ENCODE measurements around the gene STARD3NL. TPM values are rescaled to one million over a fixed set of nuclear protein-coding genes. Genes with fewer than 3 reads are reported as not detected.

Gene STARD3NL
- total RNA-seq, 1 donor from 2014 or later: 8.4 TPM

DNA sequence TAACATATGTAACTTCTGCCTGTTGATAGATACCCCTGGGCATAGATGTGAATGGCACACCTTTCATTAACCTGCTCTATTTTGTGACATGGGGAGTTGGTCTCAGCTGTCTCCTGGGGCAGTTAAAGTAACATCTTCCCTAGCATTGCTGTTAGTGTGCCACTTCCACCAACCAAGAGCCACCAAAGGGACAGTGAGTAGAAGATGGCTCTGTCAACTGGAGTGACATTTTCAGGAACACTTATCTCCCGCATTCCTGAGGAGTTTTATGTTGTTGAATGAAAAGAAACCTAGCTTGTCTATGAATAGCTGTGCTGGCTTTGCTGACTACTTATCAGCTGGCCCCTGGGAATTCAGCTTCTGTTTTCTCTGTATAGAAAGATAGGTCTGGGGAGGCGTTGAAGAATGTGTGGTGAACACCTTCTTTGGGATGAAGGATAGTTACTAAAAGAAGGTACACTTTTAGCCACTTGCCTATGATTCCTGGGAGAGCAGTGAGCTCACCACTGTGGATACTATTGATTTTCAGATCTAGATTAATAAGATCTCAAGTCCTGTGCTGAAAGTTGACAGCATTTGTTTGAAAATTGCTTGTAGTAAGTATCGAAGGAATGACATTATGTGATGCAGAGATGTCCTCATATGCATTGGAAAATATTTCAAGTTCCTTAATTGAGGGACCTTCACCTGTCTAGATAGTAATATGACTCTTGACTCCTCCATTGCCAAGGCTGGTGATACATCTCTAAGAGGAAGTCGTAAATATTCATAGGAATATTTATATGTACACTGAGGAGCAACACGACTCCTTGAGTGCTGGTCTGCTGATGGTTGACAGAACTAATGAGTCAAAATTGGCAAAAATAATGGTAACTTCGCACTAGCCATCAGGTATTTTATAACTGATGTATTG lies 7.6 kb downstream of the STARD3NL start:
- ATAC-seq: no peak

DNA sequence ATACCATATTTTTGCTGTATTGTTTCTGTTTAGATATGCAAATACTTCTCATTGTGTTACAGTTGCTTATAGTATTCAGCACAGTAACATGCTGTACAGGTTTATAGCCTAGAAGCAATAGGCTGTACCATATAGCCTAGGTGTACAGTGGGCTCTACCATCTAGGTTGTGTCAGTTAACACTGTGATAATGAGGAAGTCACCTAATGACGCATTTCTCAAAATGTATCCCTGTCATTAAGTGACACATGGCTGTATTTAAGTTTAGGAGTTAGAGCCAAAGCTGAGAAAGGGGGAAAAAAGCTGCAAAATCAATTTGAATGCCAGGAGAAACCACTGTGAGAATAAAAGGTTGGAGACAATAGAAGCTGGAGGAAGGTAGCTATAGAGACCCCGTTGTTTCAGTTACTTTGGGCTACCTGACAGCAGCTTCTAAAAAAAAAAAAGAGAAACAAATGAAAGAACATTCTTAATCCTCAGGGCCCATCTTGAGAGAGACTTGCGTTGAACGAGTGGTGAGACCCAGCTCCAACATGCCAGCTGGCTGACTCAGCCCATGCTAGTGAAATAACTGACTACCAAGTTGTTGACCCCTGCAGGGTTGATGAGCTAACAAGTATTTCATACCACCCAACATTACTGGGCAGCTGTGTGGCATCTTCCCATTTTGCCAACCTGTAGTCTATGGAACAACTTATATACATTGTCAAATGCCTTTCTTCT lies 8.7 kb downstream of the STARD3NL start:
- no peak for ATAC-seq

DNA sequence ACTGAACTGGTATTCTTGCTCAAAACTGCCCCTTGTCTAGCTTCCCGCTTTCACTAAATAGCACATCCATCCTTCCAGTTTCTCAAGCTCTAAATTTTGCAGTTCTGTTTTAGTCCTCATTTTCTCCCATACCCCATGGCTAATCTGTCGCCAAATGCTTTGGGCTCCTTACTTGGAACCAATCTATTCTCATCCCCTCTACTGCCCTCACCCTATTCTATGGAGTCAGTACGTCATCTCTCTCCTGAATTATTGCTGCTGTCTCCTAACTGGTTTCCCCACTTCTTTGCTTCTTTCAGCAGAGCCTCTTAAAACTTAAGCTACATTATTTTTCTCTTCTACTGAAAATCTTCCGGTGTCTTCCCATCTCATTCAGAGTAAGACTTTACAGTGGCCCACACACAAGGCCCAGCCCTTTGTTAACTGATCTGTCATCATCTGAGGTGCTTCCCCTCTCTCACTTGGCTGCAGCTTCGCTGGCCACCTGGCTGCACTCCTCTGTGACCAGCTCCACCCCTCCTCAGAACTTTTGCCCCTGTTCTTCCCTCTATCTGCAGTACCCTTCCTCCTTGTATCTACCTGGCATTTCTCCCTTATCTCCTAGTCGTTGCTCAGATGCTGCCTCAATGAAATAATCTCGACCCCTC lies 9.9 kb downstream of the STARD3NL start:
- no peak for ATAC-seq

DNA sequence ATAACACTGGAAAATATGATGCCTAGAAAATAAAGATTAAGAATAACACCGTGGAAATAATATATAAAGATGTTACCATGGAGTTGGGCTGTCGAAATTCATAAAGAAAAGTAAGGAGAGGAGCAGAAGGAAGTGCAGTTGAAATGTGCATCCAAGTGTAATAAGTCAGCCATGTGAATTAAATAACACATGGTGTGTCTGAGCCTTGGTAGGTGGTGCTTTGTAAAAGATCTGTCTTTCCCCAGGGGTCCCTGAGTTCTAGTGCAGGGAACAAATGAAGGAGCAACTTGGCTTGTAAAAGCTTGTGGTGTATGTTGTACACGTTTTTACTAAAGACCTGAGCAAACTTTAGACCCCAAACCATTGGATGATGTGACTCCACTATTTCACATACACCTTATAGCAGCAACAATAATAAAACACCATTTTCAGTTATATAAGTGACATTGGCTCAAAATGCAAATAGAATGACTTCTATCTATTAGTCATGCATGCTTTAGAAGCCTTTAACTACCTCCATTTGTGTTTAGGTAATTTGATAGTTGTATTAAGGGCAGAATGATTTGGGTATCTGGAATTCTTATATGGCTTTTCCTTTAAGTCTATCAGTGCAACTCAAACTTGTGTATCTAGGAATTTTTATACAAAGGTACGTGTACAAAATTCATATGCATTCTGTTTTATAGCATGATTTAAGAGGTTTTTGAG lies 11.3 kb downstream of the STARD3NL start:
- no peak for ATAC-seq

DNA sequence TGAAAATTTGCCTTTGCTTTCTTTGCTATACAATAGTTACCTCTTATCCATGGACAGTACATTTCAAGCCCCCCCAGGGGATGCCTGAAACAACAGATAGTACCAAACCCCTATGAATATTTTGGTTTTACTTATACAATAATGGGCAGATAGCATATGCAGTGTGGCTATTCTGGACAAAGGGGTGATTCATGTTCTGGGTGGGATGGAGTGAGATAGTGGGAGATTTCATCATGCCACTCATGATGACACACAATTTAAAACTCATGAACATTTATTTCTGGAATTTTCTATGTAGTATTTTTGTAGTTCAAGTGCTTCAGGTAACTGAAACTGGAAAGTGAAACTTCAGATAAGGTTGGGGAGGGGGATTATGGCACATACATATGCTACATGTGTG lies 12.0 kb downstream of the STARD3NL start:
- ATAC-seq: no peak

DNA sequence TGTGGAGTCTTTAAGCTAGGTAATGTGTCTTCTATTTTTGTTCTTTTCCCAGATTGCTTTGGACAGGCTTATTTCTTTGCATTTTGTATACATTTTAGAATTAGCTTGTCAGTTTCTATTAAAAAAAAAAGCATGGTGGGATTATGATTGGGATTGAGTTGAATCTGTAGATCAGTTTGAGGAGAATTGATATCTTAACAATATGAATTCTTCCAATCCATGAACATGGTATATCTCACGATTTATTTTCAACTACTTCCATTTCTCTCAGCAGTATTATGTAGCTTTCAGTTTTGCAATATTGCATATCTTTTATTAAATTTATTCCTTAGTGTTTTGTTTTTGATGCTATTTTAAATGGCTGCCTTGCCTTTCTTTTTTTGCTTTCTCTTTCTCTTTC lies 13.7 kb downstream of the STARD3NL start:
- no peak for ATAC-seq

DNA sequence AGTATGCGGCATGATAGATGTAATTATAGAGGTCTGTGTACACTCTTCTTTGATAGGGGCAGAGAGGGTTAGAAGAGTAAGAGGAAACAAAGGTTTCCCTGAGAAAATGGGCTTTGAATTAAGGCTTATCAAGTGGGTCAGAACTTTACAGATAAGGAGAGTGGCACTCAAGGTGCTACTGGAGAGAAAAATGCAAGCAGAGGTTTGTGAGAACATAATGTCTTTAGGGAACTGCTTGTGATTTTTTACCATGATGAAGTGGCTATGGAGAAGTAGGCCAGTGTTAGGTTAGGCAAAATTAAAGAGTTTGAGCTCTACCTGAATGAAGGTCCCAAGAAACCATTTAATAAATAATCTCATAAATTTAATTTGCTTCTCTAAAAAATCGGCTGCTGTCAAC lies 14.3 kb downstream of the STARD3NL start:
- no peak for ATAC-seq

DNA sequence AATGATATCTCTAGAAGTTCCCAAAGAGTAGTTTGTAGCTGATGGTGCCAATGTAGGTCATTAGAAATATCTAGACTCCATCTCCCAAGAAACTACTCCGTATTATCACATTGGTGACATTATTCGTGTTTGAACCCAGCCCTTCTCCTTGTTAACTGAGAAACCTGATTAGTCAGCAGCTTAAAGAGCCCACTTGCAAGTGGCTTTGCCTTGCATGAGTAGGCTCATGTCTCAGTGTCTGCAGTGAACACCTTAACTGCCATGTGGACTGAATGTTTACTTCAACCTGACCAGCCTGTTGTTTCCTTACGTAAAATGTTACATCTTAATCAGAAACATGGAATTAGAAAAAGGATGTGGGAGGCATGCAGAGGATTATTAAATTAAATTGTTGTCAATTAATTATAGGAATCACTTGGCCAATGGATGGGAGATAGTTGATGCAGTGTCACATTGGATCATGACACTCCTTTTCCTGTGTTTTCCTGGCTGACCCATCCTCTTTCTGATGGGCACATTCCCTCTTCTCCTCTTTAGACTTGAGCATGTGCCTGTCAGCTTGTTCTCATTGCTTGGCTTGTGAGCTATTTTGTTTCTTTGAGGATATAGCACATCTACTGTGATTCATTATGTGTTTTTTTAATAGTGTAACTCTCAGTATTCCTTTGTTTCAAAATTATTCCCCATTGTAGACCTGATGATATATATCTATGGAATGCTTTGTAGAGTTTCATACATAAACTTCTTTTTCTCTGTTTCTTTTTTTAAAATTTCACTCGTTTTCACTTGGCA lies 18.0 kb downstream of the STARD3NL start:
- ATAC-seq: no peak

DNA sequence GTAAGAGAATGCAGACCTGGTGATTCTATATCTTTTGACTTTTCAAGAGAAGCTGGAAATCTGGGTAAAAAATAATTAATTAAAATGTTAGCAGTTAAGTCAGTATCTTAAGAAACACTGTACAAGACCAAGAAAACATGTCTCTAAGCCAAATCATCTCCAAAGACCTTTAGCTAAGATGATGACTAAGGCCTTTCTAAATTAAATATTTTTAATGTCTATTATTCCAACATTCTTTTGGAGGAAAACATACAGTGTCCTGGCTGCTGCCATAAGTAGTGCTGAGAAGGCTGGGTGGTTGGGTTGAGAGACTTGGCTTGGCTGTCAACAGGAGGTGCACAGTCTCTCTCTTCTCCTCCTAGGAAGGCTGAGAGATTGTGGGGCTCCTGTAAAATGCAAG lies 20.3 kb downstream of the STARD3NL start:
- no peak for ATAC-seq

DNA sequence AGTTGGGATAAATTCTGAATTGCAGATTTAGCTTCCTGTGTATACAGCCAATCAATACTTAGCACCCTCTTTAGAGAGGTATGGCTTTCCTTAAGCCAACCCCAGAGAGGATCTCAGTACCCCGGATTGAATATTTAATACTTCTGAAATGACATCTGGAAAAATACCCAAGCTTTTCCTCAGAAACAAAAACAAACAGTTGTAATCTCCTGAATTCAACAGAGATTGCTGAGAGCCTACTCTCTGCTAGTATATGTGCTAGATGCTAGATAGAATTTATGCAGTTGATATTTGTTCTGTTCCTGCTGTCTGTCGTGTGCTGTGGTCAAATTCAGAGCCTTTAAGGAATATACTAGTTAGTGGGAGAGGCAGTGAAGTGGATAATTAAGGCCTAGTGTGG lies 21.1 kb downstream of the STARD3NL start:
- no peak for ATAC-seq

DNA sequence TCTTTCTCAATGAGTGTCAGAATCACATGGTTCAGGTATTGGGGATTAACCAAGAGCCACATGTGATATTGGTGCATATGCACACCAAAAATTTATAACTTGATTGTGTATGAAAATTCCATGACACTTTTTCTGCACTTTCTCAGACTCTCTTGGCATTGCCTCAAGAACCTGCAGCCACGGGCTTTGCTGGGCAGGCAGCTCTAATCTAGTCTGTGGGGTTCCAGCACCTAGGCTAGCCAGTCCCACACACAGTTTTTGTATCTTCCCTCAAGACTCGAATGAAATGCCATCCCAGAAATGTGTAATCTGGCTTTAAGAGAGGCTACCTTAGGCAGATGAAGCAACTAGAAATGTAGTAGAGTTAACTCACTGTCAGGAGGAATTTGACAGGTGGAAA lies 21.7 kb downstream of the STARD3NL start:
- ATAC-seq: no peak

DNA sequence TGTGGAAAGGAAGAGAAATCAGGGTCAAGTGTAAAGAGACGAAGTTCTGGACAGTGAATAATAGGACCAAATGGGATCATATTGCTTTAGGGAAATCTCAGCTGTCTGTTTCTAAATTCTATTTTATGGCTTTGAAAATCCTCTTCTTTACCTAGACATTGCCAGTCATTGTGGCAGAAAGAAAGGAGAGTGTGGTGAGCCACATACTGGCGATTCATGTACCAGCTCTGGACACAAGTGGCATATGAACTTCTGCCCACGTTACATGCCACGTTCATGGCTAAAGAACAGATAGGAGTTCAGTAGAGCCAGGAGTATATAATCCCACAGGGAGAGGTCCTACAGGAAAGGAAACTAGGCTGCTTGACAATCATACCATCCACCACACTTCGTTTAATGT lies 28.0 kb downstream of the STARD3NL start:
- no peak for ATAC-seq

DNA sequence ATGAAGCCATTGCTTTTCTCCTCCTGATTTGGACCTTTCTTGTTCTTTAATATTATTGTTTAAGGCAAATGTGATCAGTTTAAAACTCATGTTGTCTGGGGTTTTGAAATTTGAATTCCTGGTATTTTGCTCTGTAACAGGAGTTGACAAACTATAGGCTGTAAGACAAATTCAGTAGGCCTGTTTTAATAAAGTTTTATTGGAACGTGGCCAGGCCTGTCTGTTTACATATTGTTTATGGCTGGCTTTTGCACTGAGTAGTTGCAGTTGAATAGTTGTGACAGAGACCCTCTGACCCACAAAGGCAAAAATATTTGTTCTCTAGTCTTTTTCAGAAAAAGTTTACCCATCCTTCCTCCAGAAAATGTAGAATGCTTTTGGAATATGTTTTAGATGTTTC lies 29.8 kb downstream of the STARD3NL start:
- no peak for ATAC-seq

DNA sequence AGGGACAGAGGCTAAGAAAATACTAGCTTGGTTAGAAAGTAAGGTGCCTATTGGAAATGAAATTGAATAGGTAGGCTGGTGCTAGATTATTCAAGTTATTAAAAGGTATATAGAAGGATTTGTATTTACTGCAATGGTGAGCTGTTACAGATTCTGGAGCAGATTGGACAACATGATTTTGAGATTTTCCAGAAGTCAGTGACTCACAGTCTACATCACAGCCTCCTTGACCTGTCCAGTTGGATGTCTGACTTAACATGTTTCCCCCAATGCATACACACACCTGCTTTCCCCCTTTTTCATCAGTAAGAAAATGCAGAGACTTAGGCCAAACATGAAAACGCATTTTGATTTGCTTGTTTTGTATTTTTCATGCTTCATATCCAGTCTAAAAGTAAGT lies 33.4 kb downstream of the STARD3NL start:
- ATAC-seq: no peak

DNA sequence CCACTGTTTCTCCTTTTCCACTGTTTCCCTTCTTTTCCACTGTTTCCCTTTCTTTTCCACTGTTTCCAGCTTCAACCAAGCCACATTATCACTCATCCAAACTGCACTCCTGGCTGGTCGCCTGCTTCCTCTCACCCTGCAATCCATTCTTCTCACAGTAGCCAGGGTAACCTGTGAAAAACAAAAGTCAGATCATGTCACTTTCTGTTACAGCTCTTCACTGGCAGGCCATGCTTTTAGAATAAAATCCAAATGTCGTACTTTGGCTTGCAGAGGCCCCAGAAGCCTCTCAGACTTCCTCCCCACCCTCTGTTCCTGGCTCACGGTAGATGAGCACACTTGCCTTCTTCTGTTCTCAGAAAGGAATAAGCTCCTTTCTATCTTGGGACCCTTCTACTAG lies 33.9 kb downstream of the STARD3NL start:
- ATAC-seq: no peak

DNA sequence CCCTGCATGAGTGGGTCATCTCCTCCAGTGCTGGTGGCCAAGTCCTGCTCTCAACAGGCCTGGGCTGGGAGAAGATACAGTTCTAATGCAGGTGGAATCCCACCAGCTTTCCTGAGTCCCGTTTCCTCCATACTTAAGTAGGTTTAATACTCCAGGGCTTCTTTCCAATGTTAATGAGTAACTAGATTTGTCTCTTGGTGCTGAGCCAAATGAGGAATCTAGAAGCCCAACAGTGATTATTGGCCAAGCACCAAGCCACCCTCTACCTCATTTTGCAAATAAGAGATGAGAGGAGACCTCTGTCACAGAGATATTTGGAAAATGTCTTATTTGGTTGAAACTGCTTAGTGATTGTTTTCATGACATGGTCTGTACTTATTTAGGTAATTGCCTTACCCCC lies 37.1 kb downstream of the STARD3NL start:
- no peak for ATAC-seq

DNA sequence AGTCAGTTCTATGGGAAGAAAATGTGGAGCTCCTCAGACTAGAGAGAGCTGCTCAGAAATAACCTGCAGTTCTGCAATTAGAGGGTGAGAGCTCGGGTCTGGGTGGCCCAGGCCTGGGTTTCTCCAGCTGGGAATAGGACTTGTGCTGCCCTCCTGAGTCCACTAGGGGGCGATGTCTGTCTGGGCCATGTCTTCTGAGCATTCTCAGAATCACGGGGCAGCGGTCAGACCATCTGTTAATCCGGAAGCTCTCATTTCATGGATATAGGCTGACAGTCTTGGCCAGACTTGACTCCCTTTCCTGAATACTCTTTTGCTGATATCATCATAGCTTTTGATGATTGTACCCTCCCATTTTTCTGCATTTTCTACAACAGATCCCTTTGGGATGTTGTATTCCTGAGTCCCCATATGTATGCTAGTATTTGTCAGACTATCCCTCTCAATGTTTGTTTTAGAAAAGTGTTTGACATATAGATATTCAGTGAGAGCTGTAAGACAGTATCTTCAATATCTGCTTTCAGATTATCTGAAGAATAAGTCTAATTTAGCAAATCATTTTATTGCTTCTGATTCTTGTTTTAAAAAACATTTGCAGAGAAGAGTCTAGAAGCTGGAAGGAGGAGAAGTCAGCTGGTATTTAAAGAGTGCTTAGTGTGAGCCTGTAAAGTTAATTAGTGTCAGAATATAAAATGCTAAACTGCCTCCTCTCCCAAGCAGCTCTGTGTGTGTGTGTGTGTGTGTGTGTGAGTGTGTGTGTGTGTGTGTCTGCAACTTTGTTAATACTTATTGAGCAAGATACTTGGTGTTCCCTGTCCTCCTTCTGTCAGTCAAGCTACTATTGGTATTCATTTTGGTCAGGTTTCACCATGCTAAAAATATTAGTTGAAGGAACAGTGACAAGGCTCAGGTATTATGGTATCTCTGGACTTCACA lies 38.0 kb downstream of the STARD3NL start:
- ATAC-seq: peak; percentile 88

DNA sequence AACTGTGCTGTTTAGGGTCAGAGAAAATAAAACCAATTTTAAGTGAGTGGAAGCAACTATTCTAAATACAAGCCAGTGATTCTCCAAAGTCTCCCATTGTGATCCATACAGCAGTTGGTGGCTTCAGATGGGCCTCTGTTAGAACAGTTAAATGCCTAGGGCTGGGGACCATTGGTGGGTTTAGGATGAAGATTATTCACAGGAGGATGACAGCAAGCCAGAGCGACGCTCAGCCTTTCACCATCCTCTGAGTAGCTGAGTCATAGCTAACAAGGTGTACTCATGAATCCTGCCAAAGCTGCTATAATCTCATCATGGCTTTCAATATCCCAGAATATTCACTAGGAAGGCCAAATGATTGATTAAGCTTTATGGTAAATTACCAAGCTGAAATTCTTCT lies 39.6 kb downstream of the STARD3NL start:
- ATAC-seq: no peak

DNA sequence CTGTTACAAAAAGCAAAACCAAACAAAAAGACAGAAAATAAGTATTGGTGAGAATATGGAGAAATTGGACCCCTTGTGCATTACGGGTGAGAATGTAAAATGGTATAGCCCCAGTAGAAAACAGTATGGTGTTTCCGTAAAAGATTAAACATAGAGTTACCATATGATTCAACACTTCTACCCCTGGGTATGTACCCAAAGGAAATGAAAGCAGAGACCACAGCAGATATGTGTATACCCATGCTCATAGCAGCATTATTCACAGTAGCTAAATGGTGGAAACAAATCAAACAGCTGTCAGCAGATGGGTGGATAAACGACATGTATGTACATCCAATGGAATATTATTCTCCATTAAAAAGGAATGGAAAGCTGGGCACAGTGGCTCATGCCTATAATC lies 42.4 kb downstream of the STARD3NL start:
- ATAC-seq: no peak

DNA sequence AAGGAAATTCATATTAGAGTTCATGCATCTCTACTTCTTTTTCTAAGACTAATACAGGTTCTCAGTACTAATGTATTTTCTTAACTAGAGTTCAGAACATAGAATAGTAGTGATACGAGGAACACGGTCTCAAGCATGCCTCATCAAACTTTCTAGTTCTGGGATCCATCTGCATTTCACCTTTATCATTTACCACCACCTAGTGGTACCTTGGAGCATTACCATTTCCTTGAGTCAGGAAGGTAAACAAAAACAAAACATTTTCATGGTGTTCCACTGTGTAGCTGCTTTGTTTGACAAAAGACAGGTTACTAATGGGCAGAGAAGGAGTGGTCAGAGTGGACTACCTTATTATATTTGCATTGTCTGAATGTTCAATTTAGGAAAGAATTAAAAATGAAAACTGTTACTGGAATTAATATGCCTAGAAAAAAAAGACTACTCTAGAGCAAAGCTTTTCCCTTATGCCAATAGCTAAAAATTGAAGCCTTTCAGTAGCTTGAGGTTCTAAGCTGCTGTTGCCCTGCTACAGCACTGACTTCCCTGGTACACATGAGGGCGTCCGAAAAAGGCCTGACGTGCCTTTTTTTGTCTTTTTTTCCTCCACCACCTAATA lies 44.5 kb downstream of the STARD3NL start:
- peak; percentile 73 for ATAC-seq
